Peyer's patch (tissue), 4 donors: ENCODE data around the gene TMEM256. TPM values are rescaled to one million over a fixed set of nuclear protein-coding genes. Genes with fewer than 3 reads are reported as not detected.

Experiments
- DNase-seq, 3 donors: peaks; one replicate each; pipeline ENCODE4 v3.0.0-alpha.2; 2017 to 2019
- H3K27ac ChIP-seq, 4 donors: fragments of 200-600 bp; sonication (generic); one replicate each; pipeline ENCODE4 v1.5.1; 2016 to 2019
- H3K27me3 ChIP-seq, 2 donors: fragments of 200-600 bp; sonication (generic); one replicate each; pipeline ENCODE4 v1.5.1; 2019
- H3K36me3 ChIP-seq, 3 donors: fragments of 200-600 bp; sonication (generic); one replicate each; pipeline ENCODE4 v1.5.1; 2016 to 2019
- H3K4me1 ChIP-seq, 4 donors: fragments of 200-600 bp; sonication (generic); one replicate each; pipeline ENCODE4 v1.5.1; 2016 to 2019
- H3K4me3 ChIP-seq, 4 donors: fragments of 200-600 bp; sonication (generic); 1 replicate in 3 of 4; 2 replicates in 1 of 4; pipeline ENCODE4 v1.5.1; 2016 to 2019; ENCODE audit warnings: mild to moderate bottlenecking in 1 of 4
- H3K9me3 ChIP-seq, 4 donors: fragments of 200-600 bp; sonication (generic); one replicate each; pipeline ENCODE4 v1.5.1; 2016 to 2019; ENCODE audit warnings: mild to moderate bottlenecking in 1 of 4
- POLR2A ChIP-seq, 2 donors: fragments of 450-650 bp; IDR thresholded peaks; one replicate each; pipeline ENCODE4 v1.5.1; 2017; ENCODE audit warnings: antibody characterized with exemption in 2 of 2, mild to moderate bottlenecking in 2 of 2, moderate library complexity in 2 of 2
- total RNA-seq, 4 donors: library from RNA; depleted of rRNA; stranded (reverse); fragments of >200 nt; gene quantifications; one replicate each; pipeline ENCODE4 v1.1.0, GENCODE V29; 2016
- TF ChIP-seq, protein P1 (sequence below), 6 experiments: fragments of 450-650 bp in 4 of 6; fragments of 200-600 bp in 2 of 6; sonication (generic) in 1 of 6; IDR thresholded peaks; one replicate each; pipeline ENCODE4 v1.5.1; 2017 to 2019; ENCODE audit warnings: antibody characterized with exemption in 6 of 6, mild to moderate bottlenecking in 3 of 6, moderate library complexity in 1 of 6

TMEM256 gene
- total RNA-seq, 4 donors from 2014 or later, result 37.1 to 334 (median 126) TPM

DNA sequence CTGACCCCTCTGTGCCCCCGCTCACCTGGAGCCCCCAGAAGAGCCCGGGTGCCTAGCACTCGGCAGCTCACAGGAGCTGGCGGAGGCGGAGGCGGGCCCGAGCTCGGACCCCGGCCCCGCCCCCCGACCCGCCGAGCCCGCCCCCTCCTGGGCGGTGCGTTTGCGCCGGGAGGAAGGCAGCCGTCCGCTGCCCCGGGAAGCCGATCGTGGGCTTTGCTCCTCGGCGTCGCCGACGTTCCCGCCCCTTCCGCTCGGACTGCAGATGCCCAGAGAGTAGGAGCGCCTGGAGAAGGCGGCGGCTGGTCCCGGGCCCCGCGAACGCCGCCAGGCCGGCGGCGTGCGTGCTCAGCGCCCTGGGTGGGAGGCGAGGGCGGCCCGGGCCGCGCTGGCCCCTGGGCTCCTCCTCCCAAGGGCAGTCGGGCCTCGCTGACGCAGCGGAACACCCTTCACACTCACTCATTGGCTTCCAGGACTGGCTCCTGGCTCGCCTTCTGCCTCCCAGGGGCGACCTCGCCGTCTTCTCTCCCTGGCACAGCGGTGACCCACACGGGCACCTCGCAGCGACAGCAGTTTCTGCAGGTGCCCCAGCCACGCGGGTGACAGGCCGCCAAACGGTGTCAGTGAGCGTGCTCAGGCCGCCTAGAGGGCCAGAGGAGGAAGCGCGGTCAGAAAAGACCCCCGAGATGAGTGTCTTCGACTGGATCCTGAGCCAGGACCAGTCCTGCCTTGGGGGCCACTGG is 9.3 kb downstream of the TMEM256 start, which contains the start of gene PLSCR3:
Gene PLSCR3, minus strand, starts transcription at position 74 of the 740 bp plus-strand sequence. CDS start 415 bp downstream, outside the sequence.
- H3K27ac ChIP-seq, result peak within 1 kb of the TSS; percentile 84 to 96 (median 95)
- peak; percentile 80 to 94 (median 93) for DNase-seq
- H3K9me3 ChIP-seq, result no peaks in the 10 kb centered on the region
- H3K4me1 ChIP-seq, result peaks cover 0 to 16% (median 6%) of the 10 kb centered on the region in 4 donors
- peak within 1 kb of the TSS; percentile 74 to 86 (median 80) for H3K4me3 ChIP-seq
- peak; percentile 80 to 87 for TF ChIP-seq POLR2A (IDR thresholded peaks at IDR 0.05)
- TF ChIP-seq, protein P1, sequence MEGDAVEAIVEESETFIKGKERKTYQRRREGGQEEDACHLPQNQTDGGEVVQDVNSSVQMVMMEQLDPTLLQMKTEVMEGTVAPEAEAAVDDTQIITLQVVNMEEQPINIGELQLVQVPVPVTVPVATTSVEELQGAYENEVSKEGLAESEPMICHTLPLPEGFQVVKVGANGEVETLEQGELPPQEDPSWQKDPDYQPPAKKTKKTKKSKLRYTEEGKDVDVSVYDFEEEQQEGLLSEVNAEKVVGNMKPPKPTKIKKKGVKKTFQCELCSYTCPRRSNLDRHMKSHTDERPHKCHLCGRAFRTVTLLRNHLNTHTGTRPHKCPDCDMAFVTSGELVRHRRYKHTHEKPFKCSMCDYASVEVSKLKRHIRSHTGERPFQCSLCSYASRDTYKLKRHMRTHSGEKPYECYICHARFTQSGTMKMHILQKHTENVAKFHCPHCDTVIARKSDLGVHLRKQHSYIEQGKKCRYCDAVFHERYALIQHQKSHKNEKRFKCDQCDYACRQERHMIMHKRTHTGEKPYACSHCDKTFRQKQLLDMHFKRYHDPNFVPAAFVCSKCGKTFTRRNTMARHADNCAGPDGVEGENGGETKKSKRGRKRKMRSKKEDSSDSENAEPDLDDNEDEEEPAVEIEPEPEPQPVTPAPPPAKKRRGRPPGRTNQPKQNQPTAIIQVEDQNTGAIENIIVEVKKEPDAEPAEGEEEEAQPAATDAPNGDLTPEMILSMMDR (IDR thresholded peaks at IDR 0.05), result peak in 5 of 6 experiments; percentile 3 to 48 (median 42)
- peaks cover 0 to 17% (median 0%) of the 10 kb centered on the region in 3 donors for H3K36me3 ChIP-seq
- H3K27me3 ChIP-seq, result no peaks in the 10 kb centered on the region

DNA sequence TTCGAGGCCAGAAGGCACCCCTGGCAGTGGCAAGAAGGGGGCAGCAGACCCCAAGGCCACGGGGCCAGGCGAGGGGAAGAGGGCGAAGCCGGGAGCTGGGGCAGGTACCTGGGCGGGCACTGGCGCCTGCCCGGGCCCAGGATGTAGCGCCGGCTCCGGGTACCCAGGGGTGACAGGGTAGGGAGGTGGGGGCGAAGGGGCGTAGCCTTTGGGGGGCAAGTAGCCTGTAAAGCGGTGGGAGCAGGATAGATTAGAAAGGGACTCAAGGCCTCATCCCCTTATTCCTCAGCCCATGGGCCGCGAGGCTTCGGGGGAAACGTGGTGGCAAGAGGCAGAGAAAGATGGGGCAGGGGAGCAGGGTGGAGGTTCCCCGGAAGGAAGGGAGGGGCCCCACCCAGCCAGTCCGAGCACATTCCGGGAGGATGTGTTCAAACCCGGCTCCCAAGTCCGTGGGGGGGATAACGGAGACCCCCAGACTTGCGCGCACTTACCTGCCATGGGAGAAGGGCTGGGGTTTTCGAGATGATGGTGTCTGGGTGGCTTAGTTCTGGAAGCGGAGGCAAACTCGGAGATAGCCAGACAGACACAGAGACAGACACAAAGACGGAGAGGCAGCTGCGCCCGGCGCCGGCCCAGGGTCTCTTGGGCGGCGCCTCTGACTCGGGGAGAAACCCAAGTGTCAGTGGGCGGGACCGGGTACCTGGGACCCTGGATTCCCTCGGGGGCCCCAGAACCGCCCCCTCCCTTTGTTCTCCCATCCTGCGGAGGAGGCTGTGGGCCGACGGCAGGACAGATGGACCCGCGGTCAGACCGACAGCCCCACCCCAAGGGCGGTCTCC is 10.1 kb downstream of the TMEM256 start:
- H3K27ac ChIP-seq, result peak overlapping the region; percentile 84 to 96 (median 95)
- no peaks in the 10 kb centered on the region for H3K9me3 ChIP-seq
- no peak for TF ChIP-seq POLR2A (IDR thresholded peaks at IDR 0.05)
- TF ChIP-seq, protein P1 (IDR thresholded peaks at IDR 0.05), result no peak
- DNase-seq, result peak; percentile 57 to 77 (median 64)
- H3K4me1 ChIP-seq, result peaks cover 0 to 16% (median 6%) of the 10 kb centered on the region in 4 donors
- H3K36me3 ChIP-seq, result peaks cover 0 to 24% (median 0%) of the 10 kb centered on the region in 3 donors
- H3K4me3 ChIP-seq, result peak overlapping the region; percentile 74 to 86 (median 80)
- no peaks in the 10 kb centered on the region for H3K27me3 ChIP-seq

DNA sequence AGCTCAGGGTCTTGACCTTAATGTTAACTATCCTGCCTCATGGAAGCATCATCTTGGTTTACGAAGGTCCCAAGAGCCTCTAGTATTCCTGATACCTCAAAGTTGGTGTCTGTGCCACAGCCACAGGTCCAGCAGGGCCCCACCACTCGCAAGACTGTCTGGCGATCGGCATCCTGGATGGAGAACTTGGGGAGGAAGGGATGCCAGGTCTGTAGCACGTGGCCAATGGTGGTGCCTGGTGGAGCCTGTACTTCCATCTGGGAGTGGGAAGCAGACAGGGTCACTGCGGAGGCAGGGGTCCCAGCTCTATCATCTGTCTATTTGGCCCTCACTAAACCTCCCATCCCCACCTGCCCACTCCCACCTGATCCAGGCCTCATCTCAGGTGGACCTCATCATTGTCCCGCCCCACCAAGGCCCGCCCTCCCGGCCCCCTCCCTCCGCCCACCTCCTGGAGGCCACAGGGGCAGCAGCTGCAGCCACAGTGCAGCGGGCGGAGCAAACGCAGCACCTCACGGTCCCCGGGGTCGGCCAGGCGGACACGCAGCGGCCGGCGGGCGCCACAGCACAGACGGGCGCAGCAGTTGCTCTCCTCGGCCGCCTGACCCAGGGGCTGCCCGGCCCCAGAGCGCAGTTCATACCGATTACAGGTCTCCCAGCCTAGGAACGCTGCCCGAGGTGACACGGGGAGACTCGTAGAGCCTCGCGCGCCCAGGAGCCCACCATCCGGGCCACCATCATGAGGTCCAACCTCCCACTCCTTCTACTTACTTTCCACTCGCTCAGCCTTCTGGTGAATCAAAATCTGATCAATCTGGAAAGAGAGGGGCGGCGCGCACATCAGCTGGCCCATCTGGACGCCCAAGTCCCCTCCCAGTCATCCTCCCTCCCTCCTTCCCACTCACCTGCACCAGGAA is 10.9 kb downstream of the TMEM256 start:
- Histone ChIP-seq H3K4me3 (peak overlapping the region; percentile 74 to 86 (median 80)), H3K36me3 (peaks cover 0 to 33% (median 0%) of the 10 kb centered on the region in 3 donors), H3K4me1 (peaks cover 0 to 16% (median 6%) of the 10 kb centered on the region in 4 donors), H3K27ac (peak overlapping the region in 1 of 4 donors; percentile 96), H3K27me3 (no peaks in the 10 kb centered on the region), H3K9me3 (no peaks in the 10 kb centered on the region)
- DNase-seq, result no peak
- TF ChIP-seq, protein P1 (IDR thresholded peaks at IDR 0.05), result no peak
- TF ChIP-seq POLR2A (IDR thresholded peaks at IDR 0.05), result no peak

DNA sequence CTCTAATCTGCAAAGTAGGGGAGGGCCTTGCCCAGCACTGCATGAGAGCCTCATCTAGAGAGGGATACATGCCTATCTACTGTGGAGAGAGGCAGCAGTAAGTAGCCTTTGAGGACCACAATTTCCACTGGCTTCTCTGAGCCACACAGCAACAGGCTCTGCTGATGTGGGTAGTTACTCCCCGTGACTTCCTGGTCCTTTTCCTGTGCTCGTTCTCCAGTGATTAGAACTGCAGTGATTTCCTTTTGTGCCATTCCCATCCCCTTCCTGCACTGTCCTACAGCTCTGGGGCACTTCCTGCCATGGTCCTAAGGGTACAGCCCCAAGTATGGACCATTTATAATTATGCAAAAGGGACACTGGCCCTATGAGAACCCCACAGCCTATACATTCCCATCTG is 12.6 kb downstream of the TMEM256 start:
- H3K27ac ChIP-seq, result no peak overlapping the region
- H3K27me3 ChIP-seq, result no peaks in the 10 kb centered on the region
- H3K36me3 ChIP-seq, result peaks cover 0 to 42% (median 0%) of the 10 kb centered on the region in 3 donors
- no peak for DNase-seq
- H3K9me3 ChIP-seq, result no peaks in the 10 kb centered on the region
- H3K4me3 ChIP-seq, result no peak overlapping the region
- TF ChIP-seq, protein P1 (IDR thresholded peaks at IDR 0.05), result no peak
- TF ChIP-seq POLR2A (IDR thresholded peaks at IDR 0.05), result no peak
- peaks cover 0 to 16% (median 6%) of the 10 kb centered on the region in 4 donors for H3K4me1 ChIP-seq
